H9 (cell line): Measurements from ENCODE around the gene GIMAP1. TPM values are rescaled to one million over a fixed set of nuclear protein-coding genes. Genes with fewer than 3 reads are reported as not detected.
"Not testable (repeated sequence)": the region's sequence is repeated elsewhere in the genome, so short reads cannot be mapped to it uniquely, and the experiment has no call there.

Source experiments
- DNase-seq: peaks from one replicate; pipeline ENCODE4 v3.0.0-alpha.2; 2017
- H2AFZ ChIP-seq: one replicate; pipeline ENCODE4 v1.6.1; 2013; ENCODE audit warnings: mild to moderate bottlenecking, low read length, control low read depth, moderate library complexity
- H2AK5ac ChIP-seq: 2 replicates; pipeline ENCODE4 v1.6.1; 2013; ENCODE audit warnings: low read length, control low read depth, mixed read lengths; ENCODE audit not compliant: insufficient read length
- H2BK120ac ChIP-seq: one replicate; pipeline ENCODE4 v1.6.1; 2013; ENCODE audit warnings: low read depth, mild to moderate bottlenecking, low read length, control low read depth, inconsistent platforms; ENCODE audit not compliant: poor library complexity, severe bottlenecking
- H2BK12ac ChIP-seq: 2 replicates; pipeline ENCODE4 v1.6.1; 2013; ENCODE audit warnings: low read length, control low read depth, mixed read lengths, low read depth; ENCODE audit not compliant: insufficient read length
- H2BK15ac ChIP-seq: 2 replicates; pipeline ENCODE4 v1.6.1; 2013; ENCODE audit warnings: low read depth, low read length, control low read depth
- H2BK20ac ChIP-seq: one replicate; pipeline ENCODE4 v1.6.1; 2013; ENCODE audit warnings: low read depth, mild to moderate bottlenecking, low read length, control low read depth, inconsistent platforms; ENCODE audit not compliant: poor library complexity, severe bottlenecking
- H2BK5ac ChIP-seq: 2 replicates; pipeline ENCODE4 v1.6.1; 2013; ENCODE audit warnings: low read length, control low read depth, mixed read lengths; ENCODE audit not compliant: insufficient read length
- H3K14ac ChIP-seq: 2 replicates; pipeline ENCODE4 v1.6.1; 2013; ENCODE audit warnings: low read length, control low read depth; ENCODE audit not compliant: insufficient read depth
- H3K18ac ChIP-seq: 2 replicates; pipeline ENCODE4 v1.6.1; 2013; ENCODE audit warnings: low read depth, mild to moderate bottlenecking, mixed read lengths, low read length, control low read depth; ENCODE audit not compliant: insufficient read length
- H3K23ac ChIP-seq: 2 replicates; pipeline ENCODE4 v1.6.1; 2013; ENCODE audit warnings: low read length, control low read depth, mixed read lengths, low read depth; ENCODE audit not compliant: insufficient read length
- H3K23me2 ChIP-seq: 2 replicates; pipeline ENCODE4 v1.6.1; 2013; ENCODE audit warnings: low read depth, mild to moderate bottlenecking, mixed read lengths, low read length, control low read depth; ENCODE audit not compliant: insufficient read length, poor library complexity, severe bottlenecking
- H3K27ac ChIP-seq: 2 replicates; pipeline ENCODE4 v1.5.1; 2013; ENCODE audit warnings: low read length, control low read depth, mixed read lengths, low read depth; ENCODE audit not compliant: insufficient read length
- H3K27me3 ChIP-seq: 2 replicates; pipeline ENCODE4 v1.6.1; 2013; ENCODE audit warnings: low read length, control low read depth, inconsistent platforms; ENCODE audit not compliant: insufficient read depth
- H3K4ac ChIP-seq: 2 replicates; pipeline ENCODE4 v1.6.1; 2013; ENCODE audit warnings: low read depth, mild to moderate bottlenecking, control low read depth, inconsistent platforms, low read length, moderate library complexity
- H3K4me1 ChIP-seq: 2 replicates; pipeline ENCODE4 v1.6.1; 2013; ENCODE audit warnings: low read length, control low read depth, inconsistent platforms; ENCODE audit not compliant: insufficient read depth
- H3K4me2 ChIP-seq: 2 replicates; pipeline ENCODE4 v1.6.1; 2013; ENCODE audit warnings: low read length, control low read depth, mixed read lengths; ENCODE audit not compliant: insufficient read length, insufficient read depth
- H3K56ac ChIP-seq: 2 replicates; pipeline ENCODE4 v1.6.1; 2013; ENCODE audit warnings: low read depth, mild to moderate bottlenecking, mixed read lengths, low read length, control low read depth; ENCODE audit not compliant: insufficient read length
- H3K79me1 ChIP-seq: 2 replicates; pipeline ENCODE4 v1.6.1; 2013; ENCODE audit warnings: low read depth, mild to moderate bottlenecking, moderate library complexity, low read length, control low read depth, inconsistent platforms; ENCODE audit not compliant: insufficient read depth, poor library complexity, severe bottlenecking
- H3K79me2 ChIP-seq: 2 replicates; pipeline ENCODE4 v1.6.1; 2013; ENCODE audit warnings: low read length, control low read depth, inconsistent platforms; ENCODE audit not compliant: insufficient read depth
- H3K9ac ChIP-seq: 2 replicates; pipeline ENCODE4 v1.6.1; 2013; ENCODE audit warnings: low read length, control low read depth, mixed read lengths; ENCODE audit not compliant: insufficient read length; ENCODE audit errors: extremely low read depth
- H3K9me3 ChIP-seq: one replicate; pipeline ENCODE4 v1.6.1; 2013; ENCODE audit warnings: low read depth, low read length, inconsistent platforms; ENCODE audit not compliant: control insufficient read depth
- H3T11ph ChIP-seq: one replicate; pipeline ENCODE4 v1.6.1; 2013; ENCODE audit warnings: mild to moderate bottlenecking, low read length, control low read depth, inconsistent platforms
- H4K20me1 ChIP-seq: one replicate; pipeline ENCODE4 v1.6.1; 2013; ENCODE audit not compliant: control insufficient read depth, insufficient read length, insufficient read depth
- H4K5ac ChIP-seq: 2 replicates; pipeline ENCODE4 v1.6.1; 2013; ENCODE audit warnings: low read depth, mild to moderate bottlenecking, mixed read lengths, low read length, control low read depth; ENCODE audit not compliant: insufficient read length
- H4K8ac ChIP-seq: replicated peaks from 2 replicates; pipeline ENCODE4 v1.6.1; 2013; ENCODE audit warnings: low read length, control low read depth, mixed read lengths, low read depth; ENCODE audit not compliant: insufficient read length
- H4K91ac ChIP-seq: 2 replicates; pipeline ENCODE4 v1.6.1; 2013; ENCODE audit warnings: low read depth, mild to moderate bottlenecking, moderate library complexity, mixed read lengths, low read length, control low read depth; ENCODE audit not compliant: insufficient read length
- H3K27ac Mint-ChIP-seq, 3 experiments: 2 replicates in 2 of 3; 3 replicates in 1 of 3; pipeline ENCODE4 v1.8.0; 2020 to 2021; ENCODE audit warnings: mixed read lengths in 3 of 3, mild to moderate bottlenecking in 1 of 3, moderate library complexity in 1 of 3
- H3K27me3 Mint-ChIP-seq: 2 replicates; pipeline ENCODE4 v1.8.0; 2021; ENCODE audit warnings: low read depth, mild to moderate bottlenecking, moderate library complexity, mixed read lengths
- H3K36me3 Mint-ChIP-seq, 3 experiments: 2 replicates in 2 of 3; 3 replicates in 1 of 3; pipeline ENCODE4 v1.8.0; 2020 to 2021; ENCODE audit warnings: low read depth in 3 of 3, mixed read lengths in 3 of 3; ENCODE audit not compliant: insufficient read depth in 1 of 3
- H3K4me1 Mint-ChIP-seq, 2 experiments: 2 replicates each; pipeline ENCODE4 v1.8.0; 2020; ENCODE audit warnings: mixed read lengths in 2 of 2
- H3K4me3 Mint-ChIP-seq, 2 experiments: 2 replicates in 1 of 2; 3 replicates in 1 of 2; pipeline ENCODE4 v1.8.0; 2020 to 2021; ENCODE audit warnings: mild to moderate bottlenecking in 2 of 2, mixed read lengths in 2 of 2, moderate library complexity in 1 of 2
- H3K9me3 Mint-ChIP-seq, 2 experiments: 2 replicates in 1 of 2; 3 replicates in 1 of 2; pipeline ENCODE4 v1.8.0; 2020; ENCODE audit warnings: mild to moderate bottlenecking in 2 of 2, mixed read lengths in 2 of 2, moderate library complexity in 1 of 2
- WGBS: extraction: QIAGEN DNeasy Blood & Tissue Kit; methylation state at CpG from one replicate; pipeline ENCODE4 v1.1.7; 2013; ENCODE audit warnings: missing lambda C conversion rate, low lambda C conversion rate, mixed read lengths; ENCODE audit not compliant: insufficient read length; ENCODE audit errors: extremely low coverage; 5-methylcytosine and 5-hydroxymethylcytosine counted together
- total RNA-seq: library from RNA; stranded (reverse); gene quantifications from 2 replicates; pipeline ENCODE4 v1.2.1, GENCODE V29; 2021

GIMAP1 gene
- total RNA-seq, 1 experiment from 2014 or later, result not detected

GRCh38 chr7:150676854-150677253 is 39.6 kb upstream of the GIMAP1 start:
- not testable (repeated sequence) for H4K5ac ChIP-seq, H3K79me2 ChIP-seq, H2AFZ ChIP-seq, H3K4me3 Mint-ChIP-seq, H3K27ac Mint-ChIP-seq, H3K4ac ChIP-seq, H4K20me1 ChIP-seq, H2BK12ac ChIP-seq, H4K91ac ChIP-seq, H3K9me3 ChIP-seq, H3K27me3 ChIP-seq, H3K27ac ChIP-seq, H2BK20ac ChIP-seq, H3T11ph ChIP-seq, H3K14ac ChIP-seq, H2BK15ac ChIP-seq, H2AK5ac ChIP-seq, H4K8ac ChIP-seq, H3K23me2 ChIP-seq, H3K4me1 Mint-ChIP-seq, H3K18ac ChIP-seq, H3K23ac ChIP-seq, H2BK120ac ChIP-seq, H3K36me3 Mint-ChIP-seq, H3K9ac ChIP-seq, H3K4me2 ChIP-seq, H3K4me1 ChIP-seq, DNase-seq, H2BK5ac ChIP-seq, H3K79me1 ChIP-seq, H3K56ac ChIP-seq
- Mint-ChIP-seq H3K27me3 (peaks cover 21% of the 10 kb centered on the region), H3K9me3 (peaks cover 18 to 38% of the 10 kb centered on the region in 2 experiments)
- WGBS, result no CpG with 5 or more reads among the region's 3 CpGs

DNA sequence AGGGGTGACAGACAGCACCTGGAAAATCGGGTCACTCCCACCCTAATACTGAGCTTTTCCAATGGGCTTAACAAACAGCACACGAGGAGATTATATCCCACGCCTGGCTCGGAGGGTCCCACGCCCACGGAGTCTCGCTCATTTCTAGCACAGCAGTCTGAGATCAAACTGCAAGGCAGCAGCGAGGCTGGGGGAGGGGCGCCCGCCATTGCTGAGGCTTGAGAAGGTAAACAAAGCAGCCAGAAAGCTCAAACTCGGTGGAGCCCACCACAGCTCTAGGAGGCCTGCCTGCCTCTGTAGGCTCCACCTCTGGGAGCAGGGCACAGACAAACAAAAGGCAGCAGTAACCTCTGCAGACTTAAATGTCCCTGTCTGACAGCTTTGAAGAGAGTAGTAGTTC is 37.8 kb upstream of the GIMAP1 start:
- H3K79me1 ChIP-seq, H4K5ac ChIP-seq, H3K18ac ChIP-seq, H3K4me1 ChIP-seq, H3K36me3 Mint-ChIP-seq, H3K9ac ChIP-seq, H3K4me1 Mint-ChIP-seq, H3K27ac Mint-ChIP-seq, H3K4me3 Mint-ChIP-seq, H3K79me2 ChIP-seq, H4K20me1 ChIP-seq, H2AK5ac ChIP-seq, H2BK15ac ChIP-seq, H3K4me2 ChIP-seq, H3K27me3 ChIP-seq, H2BK12ac ChIP-seq, H3K27ac ChIP-seq, H2BK120ac ChIP-seq, H2AFZ ChIP-seq, H4K8ac ChIP-seq, H3K56ac ChIP-seq, DNase-seq, H3K23ac ChIP-seq, H4K91ac ChIP-seq, H2BK20ac ChIP-seq, H3K4ac ChIP-seq, H3K9me3 ChIP-seq, H3K14ac ChIP-seq, H2BK5ac ChIP-seq, H3T11ph ChIP-seq, H3K23me2 ChIP-seq: not testable (repeated sequence)
- WGBS, result no CpG with 5 or more reads among the region's 11 CpGs
- H3K27me3 Mint-ChIP-seq, result peaks cover 34% of the 10 kb centered on the region
- H3K9me3 Mint-ChIP-seq, result peaks cover 20 to 33% of the 10 kb centered on the region in 2 experiments
